GM13976 (cell line): Measurements from ENCODE around the gene C10orf88.

ENCODE experiments used
- DNase-seq: peaks from one replicate; pipeline ENCODE4 v3.0.0; 2012; ENCODE audit warnings: low spot score
- in situ Hi-C: fragments of 300-500 bp; cut with MboI; formaldehyde crosslinking; loops from one replicate; pipeline ENCODE4 v1.12.0; 2022; ENCODE audit warnings: low sequenced_read_pairs, mixed read lengths, inconsistent platforms; ENCODE audit not compliant: unreplicated experiment
- TF ChIP-seq, protein P1 (sequence below): IDR thresholded peaks from 2 replicates; pipeline ENCODE4 v1.5.1; 2012; ENCODE audit warnings: borderline replicate concordance, mild to moderate bottlenecking; ENCODE audit not compliant: insufficient read depth; ENCODE audit errors: extremely low read depth, missing control alignments, control extremely low read depth

The C10orf88 gene

DNA sequence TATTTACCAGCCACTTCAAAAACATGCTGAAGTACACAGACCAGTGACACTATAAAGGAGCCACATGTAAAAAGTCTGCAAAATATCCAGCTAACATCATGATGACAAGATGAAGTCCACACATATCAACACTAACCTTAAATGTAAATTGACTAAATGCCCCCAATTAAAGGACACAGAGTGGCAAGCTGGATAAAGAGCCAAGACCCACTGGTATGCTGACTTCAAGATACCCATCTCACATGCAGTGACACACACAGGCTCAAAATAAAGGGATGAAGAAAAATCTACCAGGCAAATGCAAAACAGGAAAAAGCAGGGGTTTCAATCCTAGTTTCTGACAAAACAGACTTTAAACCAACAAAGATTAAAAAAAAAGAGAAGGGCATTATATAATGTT lies 12.9 kb upstream of the C10orf88 start:
- no peak for DNase-seq
- in situ Hi-C loops: no loop called here
- TF ChIP-seq, protein P1, sequence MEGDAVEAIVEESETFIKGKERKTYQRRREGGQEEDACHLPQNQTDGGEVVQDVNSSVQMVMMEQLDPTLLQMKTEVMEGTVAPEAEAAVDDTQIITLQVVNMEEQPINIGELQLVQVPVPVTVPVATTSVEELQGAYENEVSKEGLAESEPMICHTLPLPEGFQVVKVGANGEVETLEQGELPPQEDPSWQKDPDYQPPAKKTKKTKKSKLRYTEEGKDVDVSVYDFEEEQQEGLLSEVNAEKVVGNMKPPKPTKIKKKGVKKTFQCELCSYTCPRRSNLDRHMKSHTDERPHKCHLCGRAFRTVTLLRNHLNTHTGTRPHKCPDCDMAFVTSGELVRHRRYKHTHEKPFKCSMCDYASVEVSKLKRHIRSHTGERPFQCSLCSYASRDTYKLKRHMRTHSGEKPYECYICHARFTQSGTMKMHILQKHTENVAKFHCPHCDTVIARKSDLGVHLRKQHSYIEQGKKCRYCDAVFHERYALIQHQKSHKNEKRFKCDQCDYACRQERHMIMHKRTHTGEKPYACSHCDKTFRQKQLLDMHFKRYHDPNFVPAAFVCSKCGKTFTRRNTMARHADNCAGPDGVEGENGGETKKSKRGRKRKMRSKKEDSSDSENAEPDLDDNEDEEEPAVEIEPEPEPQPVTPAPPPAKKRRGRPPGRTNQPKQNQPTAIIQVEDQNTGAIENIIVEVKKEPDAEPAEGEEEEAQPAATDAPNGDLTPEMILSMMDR: no peak

DNA sequence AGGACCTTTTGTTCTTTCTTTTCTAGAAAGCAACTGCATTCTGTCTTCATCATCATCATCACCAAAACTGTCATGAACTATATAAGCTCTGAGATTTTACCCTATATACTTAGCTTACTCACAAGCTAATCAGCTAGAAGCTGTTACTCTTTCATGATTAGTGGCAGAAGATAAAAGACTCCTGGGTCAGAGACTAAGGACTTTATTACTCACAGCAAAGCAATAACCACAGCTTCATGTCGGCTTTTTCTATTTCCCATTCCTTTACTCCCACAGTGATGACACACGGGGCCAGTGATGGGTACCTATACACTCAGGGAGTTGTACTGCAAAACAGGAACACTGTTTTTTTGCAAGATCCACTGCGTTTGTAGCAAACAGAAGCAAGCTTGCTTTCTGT lies 8.4 kb upstream of the C10orf88 start:
- no peak for DNase-seq
- TF ChIP-seq, protein P1: no peak

DNA sequence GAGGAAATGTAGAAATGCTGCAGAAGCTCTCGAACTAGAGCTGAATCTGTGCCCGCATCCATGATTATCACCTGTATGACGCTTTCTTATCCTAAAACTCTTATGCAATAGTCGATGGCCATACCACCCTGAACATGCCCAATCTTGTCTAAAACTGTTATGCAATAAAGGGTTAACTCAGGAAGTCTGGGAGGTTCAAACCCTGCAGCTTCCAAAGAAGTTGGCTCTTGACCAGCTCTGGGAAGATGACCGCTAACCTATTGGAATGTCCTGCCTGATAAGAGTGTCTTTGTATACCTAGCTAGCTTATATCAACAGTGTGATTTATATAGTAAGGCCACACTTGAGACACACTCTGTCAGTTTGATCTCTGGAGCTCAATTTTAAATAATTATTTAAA lies 3.4 kb upstream of the C10orf88 start:
- TF ChIP-seq, protein P1: no peak
- in situ Hi-C loops: no loop called here
- no peak for DNase-seq

More for the DNA sequence above, 8.4 kb upstream of the C10orf88 start:
- in situ Hi-C loops: no loop called here

DNA sequence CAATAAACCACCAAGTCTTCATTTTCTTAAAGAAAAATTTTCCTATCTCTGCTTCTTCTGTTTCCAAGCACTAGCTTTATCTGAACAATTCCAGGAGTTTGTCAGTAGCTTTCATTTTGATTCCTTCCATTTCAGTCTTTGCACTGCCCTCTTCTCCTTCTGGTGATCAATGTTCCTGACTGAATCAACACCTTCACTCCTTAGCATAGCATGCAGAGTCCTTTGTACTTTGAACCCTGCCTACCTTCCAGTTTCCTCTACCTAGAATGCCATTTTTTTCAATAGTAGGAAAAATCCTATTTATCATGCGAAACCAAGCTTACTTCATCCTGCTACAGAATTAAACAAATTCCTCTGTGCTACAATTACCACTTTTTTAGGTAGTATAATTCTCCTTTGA lies 1.9 kb upstream of the C10orf88 start:
- DNase-seq: no peak
- TF ChIP-seq, protein P1: no peak
- in situ Hi-C loops: no loop called here

DNA sequence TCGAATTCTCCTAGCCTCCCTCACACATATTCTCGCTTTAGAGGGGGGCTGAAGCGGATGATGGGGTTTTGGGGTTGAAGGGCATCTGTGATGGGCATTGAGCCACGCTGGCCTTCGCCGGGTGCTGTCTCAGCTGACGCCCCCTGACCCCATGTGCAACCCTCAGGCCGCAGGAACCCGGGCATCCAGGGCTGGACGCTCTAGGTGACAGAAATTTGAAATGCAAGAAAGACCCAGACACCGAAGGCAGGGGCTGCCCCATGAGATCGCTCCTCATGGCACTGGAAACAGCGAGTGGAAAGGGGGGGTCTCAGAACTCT lies 664 bp upstream of the C10orf88 start:
- TF ChIP-seq, protein P1: no peak
- DNase-seq: no peak
- in situ Hi-C loops: no loop called here

DNA sequence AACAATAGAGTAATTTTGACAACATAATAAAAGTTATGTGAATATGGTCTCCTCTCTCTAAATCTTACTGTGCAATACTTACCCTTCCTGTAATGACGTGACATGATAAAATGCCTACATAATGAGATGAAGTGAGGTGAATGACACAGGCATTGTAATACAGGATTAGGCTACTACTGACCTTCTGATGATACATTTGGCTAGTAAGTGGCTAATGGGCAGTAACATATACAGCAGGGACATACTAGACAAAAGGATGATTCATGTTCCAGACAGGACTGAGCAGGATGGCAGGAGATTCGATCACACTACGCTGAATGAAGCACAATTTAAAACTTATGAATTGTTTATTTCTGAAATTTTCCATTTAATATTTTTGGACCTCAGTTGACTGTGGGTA lies 4.7 kb downstream of the C10orf88 start:
- TF ChIP-seq, protein P1: no peak
- in situ Hi-C loops: no loop called here
- no peak for DNase-seq
